ENCODE results near the gene MGAT5. TPM values are rescaled to one million over a fixed set of nuclear protein-coding genes. Genes with fewer than 3 reads are reported as not detected.

MGAT5 gene
- total RNA-seq, 1 donor from 2014 or later = 98.7 TPM

GRCh38 chr2:134234535-134234934, 19.3 kb upstream of the MGAT5 start:
- no peak overlapping the region for H3K27ac ChIP-seq (replicated peaks)
- no peak for TF ChIP-seq CTCF (IDR thresholded peaks at IDR 0.05; ENCODE audit: borderline replicate concordance)
- peaks cover 71% of the 10 kb centered on the region for H3K4me1 ChIP-seq
- DNase-seq = no peak
- no peaks in the 10 kb centered on the region for H3K36me3 ChIP-seq
- intact Hi-C loops (cut with micrococcal nuclease) = no loop called here
- no peak overlapping the region for H3K4me3 ChIP-seq
- H3K27me3 ChIP-seq (ENCODE audit: low read depth) = no peaks in the 10 kb centered on the region
- no peaks in the 10 kb centered on the region for H3K9me3 ChIP-seq (replicated peaks)

- no peak overlapping the region for H3K4me3 ChIP-seq
- no peak for TF ChIP-seq CTCF (IDR thresholded peaks at IDR 0.05; ENCODE audit: borderline replicate concordance)
- H3K4me1 ChIP-seq = peaks cover 70% of the 10 kb centered on the region
- H3K9me3 ChIP-seq (replicated peaks) = no peaks in the 10 kb centered on the region
- H3K27ac ChIP-seq (replicated peaks) = no peak overlapping the region
- no peaks in the 10 kb centered on the region for H3K27me3 ChIP-seq (ENCODE audit: low read depth)
- no peak for DNase-seq
- no peaks in the 10 kb centered on the region for H3K36me3 ChIP-seq
- intact Hi-C loops (cut with micrococcal nuclease) = no loop called here
Measured at GRCh38 chr2:134235510-134236144, 18.2 kb upstream of the MGAT5 start.

GRCh38 chr2:134238371-134238770, 15.5 kb upstream of the MGAT5 start:
- intact Hi-C loops (cut with micrococcal nuclease) = no loop called here
- H3K4me1 ChIP-seq = peaks cover 70% of the 10 kb centered on the region
- no peaks in the 10 kb centered on the region for H3K27me3 ChIP-seq (ENCODE audit: low read depth)
- TF ChIP-seq CTCF (IDR thresholded peaks at IDR 0.05; ENCODE audit: borderline replicate concordance) = no peak
- H3K36me3 ChIP-seq = no peaks in the 10 kb centered on the region
- no peak overlapping the region for H3K27ac ChIP-seq (replicated peaks)
- H3K9me3 ChIP-seq (replicated peaks) = no peaks in the 10 kb centered on the region
- no peak for DNase-seq
- no peak overlapping the region for H3K4me3 ChIP-seq

- no peaks in the 10 kb centered on the region for H3K36me3 ChIP-seq
- peaks cover 70% of the 10 kb centered on the region for H3K4me1 ChIP-seq
- H3K9me3 ChIP-seq (replicated peaks) = no peaks in the 10 kb centered on the region
- H3K27me3 ChIP-seq (ENCODE audit: low read depth) = no peaks in the 10 kb centered on the region
- no peak for TF ChIP-seq CTCF (IDR thresholded peaks at IDR 0.05; ENCODE audit: borderline replicate concordance)
- H3K4me3 ChIP-seq = no peak overlapping the region
- no peak for DNase-seq
- H3K27ac ChIP-seq (replicated peaks) = no peak overlapping the region
- intact Hi-C loops (cut with micrococcal nuclease) = loop anchor here (10.0 kb wide), 2 partner anchors 125 to 175 kb away; no protein-coding TSS in a partner anchor
Measured at GRCh38 chr2:134240061-134240460, 13.8 kb upstream of the MGAT5 start.

- H3K4me1 ChIP-seq = peaks cover 74% of the 10 kb centered on the region
- no peaks in the 10 kb centered on the region for H3K27me3 ChIP-seq (ENCODE audit: low read depth)
- intact Hi-C loops (cut with micrococcal nuclease) = loop anchor here (10.0 kb wide), 2 partner anchors 127 to 173 kb away; no protein-coding TSS in a partner anchor
- no peak for TF ChIP-seq CTCF (IDR thresholded peaks at IDR 0.05; ENCODE audit: borderline replicate concordance)
- H3K27ac ChIP-seq (replicated peaks) = no peak overlapping the region
- no peak for DNase-seq
- no peak overlapping the region for H3K4me3 ChIP-seq
- H3K36me3 ChIP-seq = no peaks in the 10 kb centered on the region
- no peaks in the 10 kb centered on the region for H3K9me3 ChIP-seq (replicated peaks)
Measured at GRCh38 chr2:134241911-134242310, 12.0 kb upstream of the MGAT5 start.

Measured in left ventricle myocardium inferior (tissue), 1 donor.